ENCODE data around the gene ELP2.
"Not testable (repeated sequence)": the region's sequence is repeated elsewhere in the genome, so short reads cannot be mapped to it uniquely, and the experiment has no call there.

The ELP2 gene

GRCh38 chr18:36158266-36158867 is 28.7 kb downstream of the ELP2 start:
- DNase-seq (ENCODE audit: low read depth, low spot score), result no peak

DNA sequence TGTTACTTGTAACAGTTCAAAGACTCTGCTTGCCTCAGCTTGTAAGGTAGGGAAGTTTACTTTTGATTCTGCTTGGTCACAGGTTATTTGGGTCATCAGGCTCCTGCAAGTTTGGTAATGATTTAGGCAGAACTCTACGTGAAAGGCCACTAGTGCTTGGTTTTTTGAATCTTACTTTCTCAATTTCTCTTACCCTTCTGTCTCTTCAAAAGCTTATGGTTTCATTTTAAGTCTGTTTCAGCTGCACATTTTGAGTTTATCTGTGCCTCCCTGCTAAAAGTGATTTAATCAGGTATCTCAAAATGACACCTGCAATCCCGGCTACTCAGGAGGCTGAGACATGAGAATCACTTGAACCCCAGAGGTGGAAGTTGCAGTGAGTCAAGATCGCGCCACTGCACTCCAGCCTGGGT is 31.3 kb downstream of the ELP2 start:
- no peak for DNase-seq (ENCODE audit: low read depth, low spot score)

DNA sequence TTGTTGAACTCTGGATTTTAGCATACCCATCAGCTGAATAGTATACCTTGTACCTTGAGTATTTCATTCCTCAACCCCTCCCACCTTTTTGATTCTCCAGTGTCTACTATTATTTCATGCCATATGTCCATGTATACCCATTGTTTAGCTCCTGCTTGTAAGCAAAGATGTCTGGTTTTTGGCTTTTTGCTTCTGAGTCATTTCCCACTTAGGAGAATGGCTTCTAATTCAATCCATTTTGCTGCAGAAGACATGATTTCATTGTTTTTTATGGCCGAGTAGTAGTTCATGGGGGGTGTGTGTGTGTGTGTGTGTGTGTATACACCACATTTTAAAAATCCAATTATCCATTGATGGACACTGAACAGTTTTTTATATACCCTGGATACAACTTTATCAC is 33.3 kb downstream of the ELP2 start:
- no peak for DNase-seq (ENCODE audit: low read depth, low spot score)

DNA sequence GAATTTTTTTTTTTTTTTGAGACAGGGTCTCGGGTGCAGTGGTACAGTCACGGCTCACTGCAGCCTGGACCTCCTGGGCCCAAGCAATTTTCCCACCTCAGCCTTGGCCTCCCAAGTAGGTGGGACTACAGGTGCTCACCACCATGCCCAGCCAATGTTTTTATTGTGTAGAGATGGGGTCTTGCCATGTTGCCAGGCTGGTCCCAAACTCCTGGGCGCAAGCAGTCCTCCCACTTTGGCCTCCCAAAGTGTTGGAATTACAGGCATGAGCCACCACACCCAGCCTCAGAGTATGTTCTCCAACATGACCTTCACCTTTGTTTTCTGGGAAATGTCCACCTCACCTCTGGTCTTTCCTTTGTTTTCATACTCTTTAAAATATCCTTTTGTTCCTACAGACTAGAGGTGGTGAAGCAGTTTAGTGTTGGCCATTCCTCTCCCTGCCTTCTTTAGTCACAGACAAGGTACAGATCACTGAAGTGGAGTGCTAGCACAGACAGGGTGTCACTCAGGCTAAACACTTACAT is 38.1 kb downstream of the ELP2 start:
- DNase-seq (ENCODE audit: low read depth, low spot score), result no peak

DNA sequence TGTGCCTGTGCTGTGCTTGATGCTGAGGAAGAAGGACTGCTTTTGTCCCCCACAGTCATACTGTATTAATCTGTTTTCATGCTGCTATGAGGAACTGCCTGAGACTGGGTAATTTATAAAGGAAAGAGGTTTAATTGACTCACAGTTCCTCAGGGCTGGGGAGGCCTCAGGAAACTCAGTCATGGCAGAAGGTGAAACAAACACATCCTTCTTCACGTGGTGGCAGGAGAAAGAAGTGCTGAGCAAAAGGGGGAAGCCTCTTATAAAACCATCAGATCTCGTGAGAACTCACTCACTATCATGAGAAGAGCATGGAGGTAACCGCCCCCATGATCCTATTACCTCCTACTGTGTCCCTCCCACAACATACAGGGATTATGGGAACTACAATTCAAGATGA is 38.6 kb downstream of the ELP2 start:
- DNase-seq (ENCODE audit: low read depth, low spot score), result not testable (repeated sequence)

- DNase-seq (ENCODE audit: low read depth, low spot score), result no peak
These were observed 40.2 kb downstream of the ELP2 start for GRCh38 chr18:36169938-36170337.

- DNase-seq (ENCODE audit: low read depth, low spot score), result no peak
These were observed 45.8 kb downstream of the ELP2 start for GRCh38 chr18:36175481-36175880.

DNA sequence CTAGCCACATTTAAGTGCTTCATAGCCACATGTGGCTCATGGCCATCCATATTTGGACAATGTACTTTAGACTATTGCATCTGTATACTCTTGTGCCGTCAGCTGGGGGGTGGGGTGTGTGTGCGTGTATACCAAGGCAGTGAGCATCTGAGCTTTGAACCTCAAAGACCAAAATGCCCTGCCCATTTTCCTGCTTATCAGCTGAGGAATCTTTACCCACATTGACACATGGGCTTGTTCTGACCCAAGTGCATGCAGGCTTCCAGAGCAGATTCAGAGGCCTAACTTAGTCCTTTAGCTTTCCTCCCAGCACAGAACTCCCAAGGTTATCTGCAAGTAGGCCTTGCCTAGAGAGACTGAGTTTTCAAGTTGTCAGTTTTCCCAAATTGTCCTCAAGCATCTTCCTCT is 46.5 kb downstream of the ELP2 start:
- no peak for DNase-seq (ENCODE audit: low read depth, low spot score)

DNA sequence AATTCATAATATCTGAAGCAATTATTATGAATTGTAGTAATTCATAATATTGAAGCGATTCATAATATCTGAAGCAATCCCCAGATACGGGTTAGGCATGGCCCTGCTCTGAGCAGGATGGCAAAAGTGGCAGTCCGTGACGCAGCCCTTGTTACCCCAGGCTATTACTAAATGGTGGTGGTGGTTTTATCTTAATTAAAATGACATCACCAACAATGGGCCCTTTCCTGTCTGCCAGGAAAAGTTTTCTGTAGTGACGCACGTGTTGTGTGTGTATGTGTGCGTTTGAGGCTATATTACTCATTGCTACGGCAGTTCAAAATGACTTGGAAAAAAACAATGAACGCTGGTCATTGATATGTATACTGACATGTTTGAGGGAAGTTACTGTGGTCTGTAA is 47.0 kb downstream of the ELP2 start:
- DNase-seq (ENCODE audit: low read depth, low spot score), result no peak

DNA sequence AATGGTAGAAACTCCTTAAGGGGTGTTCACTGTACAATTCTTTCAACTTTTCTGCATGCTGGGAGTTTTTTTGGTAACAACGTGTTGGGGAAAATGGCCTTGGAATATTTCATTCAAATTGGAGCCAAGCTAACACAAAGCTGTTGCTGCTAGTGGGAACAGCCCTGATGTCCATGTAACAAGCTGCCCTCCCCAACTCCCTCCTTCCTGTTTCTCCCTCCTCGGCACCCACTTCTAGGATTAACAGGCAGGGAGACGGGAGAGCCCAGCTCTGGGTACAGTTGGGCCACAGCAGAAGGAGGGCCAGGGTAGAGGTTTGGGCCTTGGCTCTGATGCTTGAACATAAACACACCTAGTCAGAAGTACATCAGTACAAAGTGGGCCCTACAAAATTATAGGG is 48.2 kb downstream of the ELP2 start:
- no peak for DNase-seq (ENCODE audit: low read depth, low spot score)

GRCh38 chr18:36179562-36180355 is 50.1 kb downstream of the ELP2 start:
- no peak for DNase-seq (ENCODE audit: low read depth, low spot score)

- no peak for DNase-seq (ENCODE audit: low read depth, low spot score)
These were observed 51.7 kb downstream of the ELP2 start for GRCh38 chr18:36181441-36181840.

GRCh38 chr18:36181898-36182506 is 52.3 kb downstream of the ELP2 start:
- no peak for DNase-seq (ENCODE audit: low read depth, low spot score)

DNA sequence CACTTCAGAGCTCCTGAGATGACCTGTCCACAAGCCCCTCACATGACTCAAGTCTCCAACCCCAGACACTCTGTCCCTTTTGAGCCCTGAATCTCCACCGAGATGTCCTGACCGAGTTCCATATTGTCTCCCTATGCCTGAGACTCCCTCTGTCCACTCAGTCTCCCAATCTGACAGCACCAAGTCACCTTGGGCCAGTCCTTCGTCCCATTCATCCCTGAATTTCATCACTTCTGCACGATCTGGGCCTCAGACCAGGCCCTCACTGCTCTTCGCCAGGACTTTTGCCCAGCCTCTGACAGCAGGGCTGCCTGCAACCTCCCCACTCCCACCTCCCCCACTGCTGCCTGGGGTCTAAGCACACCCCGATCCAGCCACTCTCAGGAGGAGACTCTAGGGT is 53.3 kb downstream of the ELP2 start:
- no peak for DNase-seq (ENCODE audit: low read depth, low spot score)

DNA sequence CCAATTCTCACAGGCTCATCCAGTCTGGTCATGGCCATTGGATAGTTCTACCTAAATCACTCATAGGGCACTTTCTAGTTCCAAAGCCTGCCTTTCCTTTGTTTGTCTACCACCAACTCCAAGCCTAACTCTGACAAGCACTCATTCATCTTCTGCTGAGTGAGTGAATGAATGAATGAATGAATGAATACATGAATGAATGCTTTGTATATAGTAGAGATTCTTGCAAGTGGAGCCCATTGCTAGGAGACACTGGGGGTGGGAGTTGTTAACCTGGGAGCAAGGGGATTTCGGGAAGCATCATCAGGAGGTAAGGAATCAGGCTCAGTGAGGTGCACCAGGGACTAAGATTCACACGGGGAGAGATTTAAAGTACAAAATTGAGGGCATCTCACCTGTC is 54.3 kb downstream of the ELP2 start:
- no peak for DNase-seq (ENCODE audit: low read depth, low spot score)

GRCh38 chr18:36185157-36185556 is 55.5 kb downstream of the ELP2 start:
- no peak for DNase-seq (ENCODE audit: low read depth, low spot score)

DNA sequence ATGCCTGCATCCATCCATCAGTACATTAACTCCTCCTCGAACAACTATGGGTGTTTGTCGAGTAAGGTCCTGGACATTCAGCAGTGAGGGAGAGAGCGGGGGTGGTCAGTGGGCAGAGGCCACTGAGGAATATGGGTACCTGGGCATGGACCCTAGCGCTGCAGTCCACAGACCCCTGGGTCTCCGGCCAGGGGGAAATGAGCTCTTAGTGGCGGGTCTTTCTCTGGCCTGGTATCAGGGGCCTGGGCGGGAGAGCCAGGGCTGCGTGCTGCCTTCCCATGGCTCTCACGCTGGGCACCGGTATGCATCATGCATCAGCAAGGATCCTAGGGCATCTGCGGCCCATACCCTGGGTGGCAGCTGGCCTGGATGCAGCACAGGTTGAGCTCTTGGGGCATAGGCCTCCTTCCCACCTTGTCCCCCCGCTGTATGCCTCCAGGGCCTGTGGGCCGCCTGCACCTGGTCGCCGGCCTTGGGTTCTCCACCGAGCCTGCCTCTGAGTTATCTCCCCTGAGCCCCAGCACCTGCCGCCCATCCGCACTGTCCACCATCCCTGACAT is 56.3 kb downstream of the ELP2 start:
- no peak for DNase-seq (ENCODE audit: low read depth, low spot score)

DNA sequence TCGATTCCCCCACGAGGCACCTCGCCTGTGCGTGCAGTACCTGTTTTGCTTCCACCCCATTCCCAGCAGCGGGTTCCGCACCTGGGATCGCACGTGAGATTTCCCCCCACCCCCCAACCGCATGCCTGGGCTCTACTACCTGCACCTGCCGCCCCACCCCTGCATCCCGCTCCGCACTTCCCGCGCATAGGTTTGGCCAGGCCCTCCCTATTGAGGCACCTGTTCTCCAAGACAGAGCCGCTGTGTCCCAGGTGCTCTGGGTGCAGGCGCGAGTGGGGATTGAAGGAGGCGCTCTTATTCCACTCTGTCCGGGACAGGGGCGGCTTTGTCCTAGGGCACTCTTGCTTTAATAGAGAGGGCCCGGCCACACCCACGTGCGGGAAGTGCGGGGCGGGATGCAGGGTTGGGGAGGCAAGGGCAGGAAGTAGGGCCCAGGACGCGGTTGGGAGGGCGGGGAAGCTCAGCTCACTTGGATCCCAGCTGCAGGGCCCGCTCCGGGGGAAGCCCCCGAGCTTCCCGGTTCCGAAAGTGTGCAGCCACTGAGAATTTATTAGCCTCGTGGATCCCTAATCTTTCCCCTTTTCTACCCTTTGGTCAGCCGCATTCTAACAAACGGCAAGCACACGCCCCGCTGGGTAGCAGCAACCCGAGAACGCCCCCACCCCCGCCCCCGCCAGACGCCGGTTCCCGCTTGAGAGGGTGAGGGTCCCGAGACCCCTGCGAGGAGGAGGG is 56.9 kb downstream of the ELP2 start:
- no peak for DNase-seq (ENCODE audit: low read depth, low spot score)

- DNase-seq (ENCODE audit: low read depth, low spot score), result no peak
These were observed 57.6 kb downstream of the ELP2 start, which contains the start of gene MOCOS for GRCh38 chr18:36187193-36187825. Gene MOCOS, plus strand, starts transcription at chr18:36187497. Its CDS starts 43 bp downstream, at chr18:36187540.

- no peak for DNase-seq (ENCODE audit: low read depth, low spot score)
These were observed 58.4 kb downstream of the ELP2 start for GRCh38 chr18:36187826-36188721.
